ENCODE measurements around the gene GNPDA2. TPM values are rescaled to one million over a fixed set of nuclear protein-coding genes. Genes with fewer than 3 reads are reported as not detected.

Gene GNPDA2
- total and polyA plus RNA-seq, 8 donors, result 2.6 to 10.1 (median 4.4) TPM

- Histone ChIP-seq H3K27ac (no peak overlapping the region), H3K4me1 (peaks cover 0 to 12% (median 6%) of the 10 kb centered on the region in 3 donors), H3K9me3 (no peaks in the 10 kb centered on the region), H3K36me3 (no peaks in the 10 kb centered on the region), H3K4me3 (no peak overlapping the region), H3K27me3 (no peaks in the 10 kb centered on the region)
- WGBS, 2 donors, result 85 to 89% methylated on average over 3 of the region's 3 CpGs
- intact Hi-C loops (cut with DNase I), result no loop called here
- TF ChIP-seq CTCF (IDR thresholded peaks at IDR 0.05), result no peak
- DNase-seq (no peak), FAIRE-seq (no peak), ATAC-seq (no peak)
Observed at GRCh38 chr4:44722001-44722400, 4.4 kb downstream of the GNPDA2 start.

DNA sequence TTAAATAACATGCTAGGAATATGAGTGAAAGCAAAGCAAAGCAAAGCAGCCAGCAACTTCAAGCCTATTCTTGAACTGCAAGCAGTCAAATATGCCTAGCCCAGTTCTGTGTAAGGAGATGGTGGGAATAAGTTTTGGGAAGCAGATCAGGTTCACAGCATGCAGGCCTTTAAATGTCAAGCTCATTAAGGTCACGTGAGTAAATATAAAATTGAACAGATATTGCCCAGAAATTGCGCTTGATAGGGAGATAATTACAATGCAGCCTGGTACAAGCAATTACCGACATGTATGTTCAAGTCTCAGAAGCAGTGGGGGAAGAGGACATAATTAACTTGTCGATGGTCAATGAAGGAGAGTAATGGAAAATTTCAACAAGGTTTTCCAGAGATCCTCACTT lies 6.0 kb downstream of the GNPDA2 start:
- no peak for TF ChIP-seq CTCF (IDR thresholded peaks at IDR 0.05)
- no peak overlapping the region for H3K27ac ChIP-seq
- DNase-seq, result no peak
- no peaks in the 10 kb centered on the region for H3K9me3 ChIP-seq
- no peak for FAIRE-seq
- intact Hi-C loops (cut with DNase I), result no loop called here
- WGBS, 2 donors, result 86 to 90% methylated on average over 4 of the region's 4 CpGs
- H3K27me3 ChIP-seq, result no peaks in the 10 kb centered on the region
- H3K4me1 ChIP-seq, result peaks cover 0 to 9% (median 6%) of the 10 kb centered on the region in 3 donors
- H3K4me3 ChIP-seq, result no peak overlapping the region
- no peak for ATAC-seq
- no peaks in the 10 kb centered on the region for H3K36me3 ChIP-seq

GRCh38 chr4:44716597-44716996 lies 9.8 kb downstream of the GNPDA2 start:
- no peak overlapping the region for H3K4me3 ChIP-seq
- H3K36me3 ChIP-seq, result no peaks in the 10 kb centered on the region
- no peaks in the 10 kb centered on the region for H3K27me3 ChIP-seq
- H3K9me3 ChIP-seq, result no peaks in the 10 kb centered on the region
- no peak for TF ChIP-seq CTCF (IDR thresholded peaks at IDR 0.05)
- ATAC-seq (no peak), DNase-seq (no peak), FAIRE-seq (no peak)
- intact Hi-C loops (cut with DNase I), result no loop called here
- no peak overlapping the region for H3K27ac ChIP-seq
- 51 to 52% methylated on average over 5 of the region's 5 CpGs for WGBS, 2 donors
- H3K4me1 ChIP-seq, result peaks cover 0 to 11% (median 7%) of the 10 kb centered on the region in 3 donors

DNA sequence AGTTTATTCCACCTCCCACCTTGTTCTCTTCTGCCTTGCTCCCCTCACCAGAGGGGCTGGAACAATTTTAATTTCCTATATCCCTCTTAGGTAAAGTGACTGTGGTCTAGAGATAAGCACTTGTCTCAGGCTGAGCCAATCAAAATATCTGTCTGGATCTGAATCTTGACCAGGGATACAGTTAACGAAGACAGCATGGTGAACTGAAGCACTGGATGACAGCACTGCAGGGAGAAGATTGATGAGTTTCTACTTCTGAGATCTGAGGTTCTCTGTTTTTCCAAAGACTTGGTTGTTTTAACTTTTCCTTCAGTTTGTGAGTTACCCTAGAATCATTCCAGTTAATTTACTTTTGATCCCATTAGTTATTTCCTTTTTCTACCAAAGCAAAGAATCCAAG lies 13.2 kb downstream of the GNPDA2 start:
- no peaks in the 10 kb centered on the region for H3K27me3 ChIP-seq
- FAIRE-seq (no peak), ATAC-seq (no peak), DNase-seq (no peak)
- intact Hi-C loops (cut with DNase I), result no loop called here
- H3K27ac ChIP-seq, result no peak overlapping the region
- H3K36me3 ChIP-seq, result no peaks in the 10 kb centered on the region
- TF ChIP-seq CTCF (IDR thresholded peaks at IDR 0.05), result no peak
- no peaks in the 10 kb centered on the region for H3K9me3 ChIP-seq
- 93 to 97% methylated on average over 1 of the region's 1 CpG for WGBS, 2 donors
- H3K4me3 ChIP-seq, result no peak overlapping the region
- peaks cover 0 to 11% (median 7%) of the 10 kb centered on the region in 3 donors for H3K4me1 ChIP-seq

DNA sequence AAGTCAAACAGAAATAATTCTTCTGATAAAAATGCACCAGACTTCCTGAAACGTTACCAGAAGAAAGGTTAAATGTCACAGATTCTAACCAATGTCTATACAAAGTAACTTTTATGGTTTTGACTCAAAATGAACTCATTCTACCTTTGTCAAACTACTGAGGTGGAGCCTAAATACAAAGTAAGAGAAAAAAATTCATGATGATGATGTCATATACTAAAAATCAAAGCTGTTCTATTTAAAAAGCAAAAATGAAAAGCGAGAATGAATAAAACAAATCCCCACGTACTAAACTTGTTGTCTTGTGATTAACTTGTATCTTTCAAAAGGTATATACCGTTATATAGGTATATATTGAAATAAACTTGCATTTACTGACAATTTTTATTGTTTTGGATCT lies 21.7 kb downstream of the GNPDA2 start:
- no peak overlapping the region for H3K4me3 ChIP-seq
- H3K36me3 ChIP-seq, result peaks cover 0 to 19% (median 6%) of the 10 kb centered on the region in 3 donors
- no peaks in the 10 kb centered on the region for H3K9me3 ChIP-seq
- intact Hi-C loops (cut with DNase I), result no loop called here
- DNase-seq (no peak), ATAC-seq (no peak), FAIRE-seq (no peak)
- no peaks in the 10 kb centered on the region for H3K27me3 ChIP-seq
- no peak overlapping the region for H3K27ac ChIP-seq
- H3K4me1 ChIP-seq, result no peaks in the 10 kb centered on the region
- TF ChIP-seq CTCF (IDR thresholded peaks at IDR 0.05), result no peak
- WGBS, 2 donors, result 84 to 85% methylated on average over 4 of the region's 4 CpGs
